ENCODE data around the gene ASTN2. TPM values are rescaled to one million over a fixed set of nuclear protein-coding genes. Genes with fewer than 3 reads are reported as not detected.
A peak's percentile ranks its signal among the peaks of the same experiment; 100 is the strongest.

ASTN2 gene
- total and polyA plus RNA-seq, 9 of the 15 experiments (the other 6 are each of a cell fraction or from before 2014, with no cell fraction given), result 0.56 to 3.5 (median 1.9) TPM

GRCh38 chr9:116468369-116468768, 946.5 kb downstream of the ASTN2 start (continued):
- TF ChIP-seq TBL1XR1 (IDR thresholded peaks at IDR 0.05; ENCODE audit: low read length in 2 of 2) (no peak), CBFA2T3 (IDR thresholded peaks at IDR 0.05) (no peak), JUN (IDR thresholded peaks at IDR 0.05; ENCODE audit: borderline replicate concordance, low read depth, low read length) (no peak), JUN (CRISPR knock-in tag; IDR thresholded peaks at IDR 0.05; ENCODE audit: borderline replicate concordance) (no peak), SFPQ (IDR thresholded peaks at IDR 0.05; ENCODE audit: low read depth, low read length) (no peak), ELK3 (CRISPR knock-in tag; IDR thresholded peaks at IDR 0.05) (no peak), ZNF408 (CRISPR knock-in tag; IDR thresholded peaks at IDR 0.05; ENCODE audit: low read depth) (no peak), HDAC6 (IDR thresholded peaks at IDR 0.05; ENCODE audit: low read depth, low read length) (no peak), XRCC3 (IDR thresholded peaks at IDR 0.05) (no peak), TEAD1 (CRISPR knock-in tag; IDR thresholded peaks at IDR 0.05) (0 out of 4 replicates have a peak, but pooled peaks of 1 of the 2 experiments have one; percentile 4), ZNF197 (CRISPR knock-in tag; IDR thresholded peaks at IDR 0.05; ENCODE audit: low read depth) (peak; percentile 2; the same call in 1 of the 2 replicates), SRSF3 (IDR thresholded peaks at IDR 0.05; ENCODE audit: insufficient read depth, low read length) (no peak), RCOR1 (IDR thresholded peaks at IDR 0.05; ENCODE audit: borderline replicate concordance in 1 of 2, low read depth in 2 of 2, low read length in 2 of 2) (0 out of 4 replicates have a peak, but pooled peaks of 1 of the 2 experiments have one; percentile 34), CEBPB (tag; IDR thresholded peaks at IDR 0.05) (no peak), SMAD2 (IDR thresholded peaks at IDR 0.05; ENCODE audit: low read depth, low read length) (no peak), MAFG (tag; conservative IDR thresholded peaks at IDR 0.05) (no peak), ATF3 (IDR thresholded peaks at IDR 0.05) (no peak), ATF3 (CRISPR knock-in tag; conservative IDR thresholded peaks at IDR 0.05) (no peak), TEAD4 (IDR thresholded peaks at IDR 0.05; ENCODE audit: low read length) (no peak), TEAD4 (CRISPR knock-in tag; IDR thresholded peaks at IDR 0.05; ENCODE audit: borderline replicate concordance) (no peak), GABPB1 (CRISPR knock-in tag; IDR thresholded peaks at IDR 0.05) (no peak), ZC3H11A (IDR thresholded peaks at IDR 0.05; ENCODE audit: low read depth, low read length) (no peak), CC2D1A (IDR thresholded peaks at IDR 0.05) (no peak), SMARCA4 (IDR thresholded peaks at IDR 0.05) (no peak), PATZ1 (CRISPR knock-in tag; IDR thresholded peaks at IDR 0.05; ENCODE audit: borderline replicate concordance) (no peak), BACH1 (tag; IDR thresholded peaks at IDR 0.05) (0 out of 2 replicates have a peak, but pooled peaks have one; percentile 22)

Measured in K562 (cell line).